NCI-H2171 (cell line): ENCODE data around the gene LFNG.

Experiments used
- DNase-seq: peaks from one replicate; lab custom pipeline; 2025; lab: John Stamatoyannopoulos, UW

LFNG gene

GRCh38 chr7:2483494-2483893, 36.1 kb upstream of the LFNG start:
- peak; percentile 71 for DNase-seq

- DNase-seq = no peak
These were observed 34.7 kb upstream of the LFNG start for GRCh38 chr7:2484868-2485267.

- peak; percentile 28 for DNase-seq
These were observed 31.8 kb upstream of the LFNG start for GRCh38 chr7:2487586-2488271.

- DNase-seq = no peak
These were observed 31.3 kb upstream of the LFNG start for GRCh38 chr7:2488272-2488645.

GRCh38 chr7:2488681-2489080, 30.9 kb upstream of the LFNG start:
- no peak for DNase-seq

- DNase-seq = no peak
These were observed 29.4 kb upstream of the LFNG start for GRCh38 chr7:2490181-2490651.

- no peak for DNase-seq
These were observed 27.5 kb upstream of the LFNG start for GRCh38 chr7:2492038-2492437.

GRCh38 chr7:2493205-2494164, 26.1 kb upstream of the LFNG start:
- DNase-seq = no peak

- DNase-seq = no peak
These were observed 25.1 kb upstream of the LFNG start for GRCh38 chr7:2494191-2495130.

GRCh38 chr7:2495418-2496299, 23.9 kb upstream of the LFNG start:
- DNase-seq = peak; percentile 90

GRCh38 chr7:2496375-2496774, 23.2 kb upstream of the LFNG start:
- DNase-seq = no peak

- DNase-seq = no peak
These were observed 22.5 kb upstream of the LFNG start for GRCh38 chr7:2497065-2497464.

- peak; percentile 71 for DNase-seq
These were observed 21.9 kb upstream of the LFNG start for GRCh38 chr7:2497500-2498336.

- no peak for DNase-seq
These were observed 20.9 kb upstream of the LFNG start for GRCh38 chr7:2498708-2499107.

- DNase-seq = no peak
These were observed 20.4 kb upstream of the LFNG start for GRCh38 chr7:2499181-2499580.

- DNase-seq = no peak
These were observed 19.7 kb upstream of the LFNG start for GRCh38 chr7:2499719-2500430.

GRCh38 chr7:2500701-2501100, 18.9 kb upstream of the LFNG start:
- no peak for DNase-seq

GRCh38 chr7:2501947-2502646, 17.5 kb upstream of the LFNG start:
- no peak for DNase-seq

- DNase-seq = no peak
These were observed 17.0 kb upstream of the LFNG start for GRCh38 chr7:2502647-2502966.
